Subcutaneous abdominal adipose tissue (tissue), 5 donors: ENCODE measurements around the gene SEBOX.
A peak's percentile ranks its signal among the peaks of the same experiment; 100 is the strongest.

ENCODE experiments used
- H3K27ac ChIP-seq: one replicate; pipeline ENCODE4 v1.7.0; 2013; ENCODE audit warnings: low read depth, mild to moderate bottlenecking, inconsistent platforms, low read length, moderate library complexity
- H3K27me3 ChIP-seq, 5 donors: one replicate each; pipeline ENCODE4 v1.7.0; 2013; ENCODE audit warnings: low read length in 5 of 5, inconsistent platforms in 1 of 5; ENCODE audit not compliant: control insufficient read depth in 5 of 5, insufficient read depth in 4 of 5
- H3K36me3 ChIP-seq, 5 donors: one replicate each; pipeline ENCODE4 v1.7.0; 2013; ENCODE audit warnings: low read length in 5 of 5; ENCODE audit not compliant: control insufficient read depth in 5 of 5, insufficient read depth in 5 of 5
- H3K4me1 ChIP-seq, 5 donors: one replicate each; pipeline ENCODE4 v1.7.0; 2013; ENCODE audit warnings: low read length in 5 of 5, mild to moderate bottlenecking in 3 of 5, moderate library complexity in 1 of 5; ENCODE audit not compliant: control insufficient read depth in 5 of 5, insufficient read depth in 5 of 5
- H3K4me3 ChIP-seq, 5 donors: one replicate each; pipeline ENCODE4 v1.7.0; 2013; ENCODE audit warnings: low read length in 5 of 5, low read depth in 1 of 5
- H3K9ac ChIP-seq, 5 donors: one replicate each; pipeline ENCODE4 v1.7.0; 2013; ENCODE audit warnings: low read length in 5 of 5, mild to moderate bottlenecking in 4 of 5, moderate library complexity in 3 of 5
- H3K9me3 ChIP-seq, 5 donors: one replicate each; pipeline ENCODE4 v1.7.0; 2013; ENCODE audit warnings: low read length in 5 of 5; ENCODE audit not compliant: control insufficient read depth in 5 of 5
- donor health status: healthy.
- donor health status: healthy.
- donor health status: healthy.
- donor health status: healthy.
- donor health status: healthy.

Gene SEBOX

DNA sequence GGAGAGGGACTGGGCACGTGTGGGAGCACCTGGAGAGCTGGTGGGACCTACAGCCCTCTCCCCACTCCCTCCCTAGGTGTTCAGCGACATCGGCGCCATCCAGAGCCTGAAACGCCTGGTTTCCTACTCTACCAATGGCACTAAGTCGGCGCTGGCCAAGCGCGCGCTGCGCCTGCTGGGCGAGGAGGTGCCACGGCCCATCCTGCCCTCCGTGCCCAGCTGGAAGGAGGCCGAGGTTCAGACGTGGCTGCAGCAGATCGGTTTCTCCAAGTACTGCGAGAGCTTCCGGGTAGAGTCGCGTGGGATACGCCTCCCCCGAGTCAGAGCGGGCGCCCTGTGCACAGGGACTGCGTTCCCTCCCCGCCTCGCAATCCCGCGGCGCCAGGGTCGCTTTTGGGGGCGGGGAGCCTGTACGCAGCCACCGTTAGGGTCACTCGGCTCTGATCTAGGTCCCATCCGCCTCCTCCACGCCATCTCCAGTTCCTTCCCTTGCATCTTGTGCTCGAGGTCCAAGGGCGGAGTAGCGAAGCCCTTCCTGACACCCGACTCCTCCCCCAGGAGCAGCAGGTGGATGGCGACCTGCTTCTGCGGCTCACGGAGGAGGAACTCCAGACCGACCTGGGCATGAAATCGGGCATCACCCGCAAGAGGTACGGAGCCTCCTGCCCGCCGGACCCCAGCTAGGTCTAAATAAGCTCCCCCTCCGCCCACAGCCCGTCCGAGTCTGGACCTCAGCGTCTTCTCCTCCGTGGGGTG, 19.5 kb upstream of the SEBOX start:
- Histone ChIP-seq H3K27ac (no peak overlapping the region), H3K4me1 (peaks cover 0 to 30% (median 22%) of the 10 kb centered on the region in 5 donors), H3K9me3 (no peaks in the 10 kb centered on the region), H3K9ac (peak overlapping the region in 3 of 5 donors; percentile 57 to 71 (median 71)), H3K4me3 (peak overlapping the region; percentile 64 to 79 (median 70)), H3K27me3 (peaks cover 0 to 17% (median 7%) of the 10 kb centered on the region in 5 donors), H3K36me3 (peaks cover 6 to 15% (median 11%) of the 10 kb centered on the region in 5 donors)

DNA sequence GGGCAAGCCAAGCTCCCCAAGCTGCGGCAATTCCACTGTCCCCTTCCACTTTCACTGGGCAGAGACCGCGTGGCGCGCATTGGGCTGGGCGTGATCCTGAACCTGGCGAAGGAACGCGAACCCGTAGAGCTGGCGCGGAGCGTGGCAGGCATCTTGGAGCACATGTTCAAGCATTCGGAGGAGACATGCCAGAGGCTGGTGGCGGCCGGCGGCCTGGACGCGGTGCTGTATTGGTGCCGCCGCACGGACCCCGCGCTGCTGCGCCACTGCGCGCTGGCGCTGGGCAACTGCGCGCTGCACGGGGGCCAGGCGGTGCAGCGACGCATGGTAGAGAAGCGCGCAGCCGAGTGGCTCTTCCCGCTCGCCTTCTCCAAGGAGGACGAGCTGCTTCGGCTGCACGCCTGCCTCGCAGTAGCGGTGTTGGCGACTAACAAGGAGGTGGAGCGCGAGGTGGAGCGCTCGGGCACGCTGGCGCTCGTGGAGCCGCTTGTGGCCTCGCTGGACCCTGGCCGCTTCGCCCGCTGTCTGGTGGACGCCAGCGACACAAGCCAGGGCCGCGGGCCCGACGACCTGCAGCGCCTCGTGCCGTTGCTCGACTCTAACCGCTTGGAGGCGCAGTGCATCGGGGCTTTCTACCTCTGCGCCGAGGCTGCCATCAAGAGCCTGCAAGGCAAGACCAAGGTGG, 16.3 kb upstream of the SEBOX start:
- H3K36me3 ChIP-seq: peaks cover 0 to 4% (median 0%) of the 10 kb centered on the region in 5 donors
- H3K27me3 ChIP-seq: peaks cover 0 to 17% (median 7%) of the 10 kb centered on the region in 5 donors
- H3K27ac ChIP-seq: no peak overlapping the region
- peak overlapping the region in 2 of 5 donors; percentile 44 to 61 for H3K4me3 ChIP-seq
- H3K9ac ChIP-seq: no peak overlapping the region
- peaks cover 0 to 30% (median 22%) of the 10 kb centered on the region in 5 donors for H3K4me1 ChIP-seq
- H3K9me3 ChIP-seq: no peaks in the 10 kb centered on the region

DNA sequence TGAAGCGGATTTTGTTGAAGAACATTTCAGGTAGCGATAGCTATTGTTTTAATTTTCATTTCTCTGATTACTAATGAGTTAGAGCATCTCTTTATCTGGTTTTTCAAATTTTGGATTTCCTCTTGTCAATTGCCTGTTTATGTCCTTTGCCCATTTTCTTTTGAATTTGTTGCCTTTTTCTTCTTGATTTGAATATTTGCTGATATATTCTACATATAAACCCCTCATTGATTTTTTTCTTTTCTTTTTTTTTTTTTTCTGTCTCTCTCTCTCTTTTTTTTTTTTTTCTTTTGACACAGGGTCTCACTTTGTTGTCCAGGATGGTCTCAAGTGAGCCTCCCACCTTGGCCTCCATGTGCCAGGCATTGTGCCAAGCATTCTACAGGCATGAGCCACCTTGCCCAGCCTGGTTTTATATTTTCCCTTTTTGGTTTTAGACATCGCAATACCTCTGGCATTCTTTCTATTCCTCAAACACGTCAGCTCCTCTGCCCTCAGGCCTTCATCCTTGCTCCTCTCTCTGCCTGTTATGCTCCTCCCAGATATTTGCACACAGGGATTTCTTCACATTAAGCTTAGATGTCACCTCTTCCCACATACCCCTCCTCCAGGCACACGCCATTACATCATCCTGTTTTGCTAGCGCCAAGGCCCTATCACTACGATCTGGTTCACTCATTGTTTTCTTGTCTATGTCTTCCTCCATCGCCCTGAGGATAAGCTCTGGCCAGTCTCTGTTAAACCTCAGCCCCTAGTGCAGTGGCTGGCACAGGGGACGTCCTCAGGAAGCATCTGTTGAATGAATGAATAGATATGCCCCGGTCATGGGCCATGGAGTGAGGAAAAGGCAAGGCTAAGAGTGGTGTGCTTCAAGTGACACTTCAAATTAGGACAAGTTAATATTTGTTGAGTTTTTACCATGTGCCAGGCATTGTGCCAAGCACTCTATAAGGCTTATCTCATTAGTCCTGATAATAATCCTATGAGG, 15.1 kb upstream of the SEBOX start:
- no peak overlapping the region for H3K4me3 ChIP-seq
- H3K27ac ChIP-seq: no peak overlapping the region
- peaks cover 0 to 4% (median 0%) of the 10 kb centered on the region in 5 donors for H3K36me3 ChIP-seq
- peaks cover 0 to 17% (median 7%) of the 10 kb centered on the region in 5 donors for H3K27me3 ChIP-seq
- H3K9me3 ChIP-seq: no peaks in the 10 kb centered on the region
- no peak overlapping the region for H3K9ac ChIP-seq
- peaks cover 0 to 25% (median 17%) of the 10 kb centered on the region in 5 donors for H3K4me1 ChIP-seq

DNA sequence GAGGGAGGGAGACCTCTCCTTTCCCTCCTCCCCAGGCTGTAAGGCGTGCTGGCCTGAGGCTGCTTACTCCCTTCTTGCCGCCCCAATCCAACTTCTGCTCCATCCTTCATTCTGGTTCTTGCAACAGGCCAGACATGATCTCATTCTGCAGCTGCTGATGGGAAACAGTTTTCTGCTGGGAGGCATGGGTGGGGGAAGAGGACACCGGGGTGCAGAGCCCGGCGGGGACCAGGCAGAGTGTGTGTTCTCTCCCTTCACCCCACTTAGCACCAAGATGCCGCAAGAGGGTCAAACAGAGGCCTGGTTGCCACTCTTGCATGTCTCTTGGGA, 7.9 kb upstream of the SEBOX start:
- Histone ChIP-seq H3K9ac (peak overlapping the region in 1 of 5 donors; percentile 50), H3K4me3 (peak overlapping the region in 1 of 5 donors; percentile 67), H3K36me3 (peaks cover 0 to 2% (median 0%) of the 10 kb centered on the region in 5 donors), H3K4me1 (peaks cover 3 to 26% (median 19%) of the 10 kb centered on the region in 5 donors), H3K27ac (no peak overlapping the region), H3K27me3 (peaks cover 0 to 14% (median 0%) of the 10 kb centered on the region in 5 donors), H3K9me3 (no peaks in the 10 kb centered on the region)

DNA sequence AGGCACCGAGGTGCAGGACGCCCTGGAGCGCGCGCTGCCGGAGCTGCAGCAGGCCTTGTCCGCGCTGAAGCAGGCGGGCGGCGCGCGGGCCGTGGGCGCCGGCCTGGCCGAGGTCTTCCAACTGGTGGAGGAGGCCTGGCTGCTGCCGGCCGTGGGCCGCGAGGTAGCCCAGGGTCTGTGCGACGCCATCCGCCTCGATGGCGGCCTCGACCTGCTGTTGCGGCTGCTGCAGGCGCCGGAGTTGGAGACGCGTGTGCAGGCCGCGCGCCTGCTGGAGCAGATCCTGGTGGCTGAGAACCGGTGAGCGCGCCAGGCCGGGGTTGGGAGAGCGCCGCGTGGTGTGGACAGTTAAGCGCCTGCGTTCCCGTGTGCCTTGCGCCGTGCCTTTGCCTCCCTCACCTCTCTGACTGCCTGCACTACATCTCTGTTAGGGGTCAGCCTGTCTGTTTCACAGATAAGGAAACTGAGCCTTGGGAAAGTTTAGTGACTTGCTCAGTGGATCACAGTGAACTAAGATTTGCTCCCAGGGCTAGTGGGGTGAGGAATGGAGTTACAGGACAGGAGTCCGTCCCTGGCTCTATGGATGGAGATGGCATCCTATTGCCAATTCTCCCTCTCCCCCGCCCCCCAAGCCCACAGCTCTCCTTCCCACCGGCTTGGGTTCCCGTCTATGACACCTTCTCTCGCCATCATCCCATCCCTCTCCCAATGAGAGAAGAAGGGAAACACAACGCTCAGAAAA, 7.4 kb upstream of the SEBOX start:
- H3K4me1 ChIP-seq: peaks cover 3 to 26% (median 19%) of the 10 kb centered on the region in 5 donors
- H3K27me3 ChIP-seq: peaks cover 0 to 14% (median 0%) of the 10 kb centered on the region in 5 donors
- H3K27ac ChIP-seq: no peak overlapping the region
- no peaks in the 10 kb centered on the region for H3K9me3 ChIP-seq
- H3K9ac ChIP-seq: peak overlapping the region in 2 of 5 donors; percentile 34 to 50
- H3K36me3 ChIP-seq: peaks cover 0 to 4% (median 0%) of the 10 kb centered on the region in 5 donors
- H3K4me3 ChIP-seq: peak overlapping the region in 4 of 5 donors; percentile 65 to 72 (median 68)

DNA sequence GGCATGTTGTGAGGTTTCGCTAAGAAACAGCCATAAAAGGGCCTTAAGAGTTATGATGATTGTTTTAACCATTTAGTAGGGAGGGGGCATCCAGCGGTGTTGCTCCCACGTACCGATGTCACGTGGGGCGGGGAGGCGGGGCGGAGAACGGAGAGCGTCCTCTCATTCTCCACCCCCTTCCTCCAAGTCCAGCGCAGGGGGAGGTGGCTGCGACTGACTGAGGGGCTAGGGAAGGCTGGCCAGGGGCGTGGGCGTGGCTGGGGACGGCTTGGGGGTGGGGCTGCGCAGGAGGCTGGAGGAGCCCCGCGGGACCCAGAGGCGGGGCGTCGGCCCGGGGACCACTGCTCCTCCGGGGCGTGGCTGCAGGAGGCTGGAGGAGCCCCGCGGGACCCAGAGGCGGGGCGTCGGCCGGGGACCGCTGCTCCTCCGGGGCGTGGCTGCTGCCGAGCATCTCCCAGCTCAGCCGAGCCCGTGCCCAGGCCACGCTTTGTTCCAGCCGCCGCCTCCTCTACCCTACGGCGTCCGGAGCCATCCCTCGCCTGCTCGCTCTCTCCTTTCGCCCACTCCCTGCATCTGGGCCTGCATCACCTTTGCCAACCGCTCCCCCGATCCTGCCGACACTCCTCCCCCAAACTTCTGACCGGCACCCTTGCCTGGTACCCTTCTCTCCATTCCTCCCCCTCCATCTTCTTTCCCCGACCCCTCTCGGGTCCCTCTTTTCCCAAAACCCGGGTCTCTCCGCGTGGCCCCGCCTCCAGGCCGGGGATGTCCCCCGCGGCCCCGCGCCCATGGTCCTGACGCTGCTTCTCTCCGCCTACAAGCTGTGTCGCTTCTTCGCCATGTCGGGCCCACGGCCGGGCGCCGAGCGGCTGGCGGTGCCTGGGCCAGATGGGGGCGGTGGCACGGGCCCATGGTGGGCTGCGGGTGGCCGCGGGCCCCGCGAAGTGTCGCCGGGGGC, 6.5 kb upstream of the SEBOX start, which contains the start of gene SARM1:
Gene SARM1 (plus strand): TSS at position 450 of the 958 bp plus-strand sequence. CDS start 339 bp downstream, at position 789.
- Histone ChIP-seq H3K9ac (peak within 1 kb of the TSS in 4 of 5 donors; percentile 34 to 57 (median 53)), H3K36me3 (peaks cover 0 to 12% (median 0%) of the 10 kb centered on the region in 5 donors), H3K4me3 (peak within 1 kb of the TSS; percentile 50 to 72 (median 67)), H3K9me3 (no peaks in the 10 kb centered on the region), H3K27ac (no peak within 1 kb of the TSS), H3K27me3 (peaks cover 0 to 14% (median 0%) of the 10 kb centered on the region in 5 donors), H3K4me1 (peaks cover 3 to 26% (median 19%) of the 10 kb centered on the region in 5 donors)

DNA sequence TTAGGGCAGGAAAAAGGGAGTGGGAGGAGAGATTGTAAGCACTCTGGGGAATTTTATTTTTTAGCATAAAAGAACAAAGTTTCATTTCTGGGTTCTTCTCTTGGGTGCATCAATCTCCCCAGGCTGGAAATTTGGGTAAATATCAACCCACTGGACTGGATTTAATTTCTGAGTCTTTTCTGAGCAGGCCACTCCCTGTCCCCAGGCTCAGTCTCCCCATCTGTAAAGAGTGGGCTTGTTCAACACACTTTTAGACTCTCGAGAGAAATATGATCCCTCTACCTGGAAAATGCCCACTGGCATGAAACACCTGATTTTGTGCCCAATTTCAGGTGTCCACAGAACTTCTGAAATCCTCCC, 5.7 kb upstream of the SEBOX start:
- H3K4me3 ChIP-seq: no peak overlapping the region
- peaks cover 3 to 26% (median 19%) of the 10 kb centered on the region in 5 donors for H3K4me1 ChIP-seq

DNA sequence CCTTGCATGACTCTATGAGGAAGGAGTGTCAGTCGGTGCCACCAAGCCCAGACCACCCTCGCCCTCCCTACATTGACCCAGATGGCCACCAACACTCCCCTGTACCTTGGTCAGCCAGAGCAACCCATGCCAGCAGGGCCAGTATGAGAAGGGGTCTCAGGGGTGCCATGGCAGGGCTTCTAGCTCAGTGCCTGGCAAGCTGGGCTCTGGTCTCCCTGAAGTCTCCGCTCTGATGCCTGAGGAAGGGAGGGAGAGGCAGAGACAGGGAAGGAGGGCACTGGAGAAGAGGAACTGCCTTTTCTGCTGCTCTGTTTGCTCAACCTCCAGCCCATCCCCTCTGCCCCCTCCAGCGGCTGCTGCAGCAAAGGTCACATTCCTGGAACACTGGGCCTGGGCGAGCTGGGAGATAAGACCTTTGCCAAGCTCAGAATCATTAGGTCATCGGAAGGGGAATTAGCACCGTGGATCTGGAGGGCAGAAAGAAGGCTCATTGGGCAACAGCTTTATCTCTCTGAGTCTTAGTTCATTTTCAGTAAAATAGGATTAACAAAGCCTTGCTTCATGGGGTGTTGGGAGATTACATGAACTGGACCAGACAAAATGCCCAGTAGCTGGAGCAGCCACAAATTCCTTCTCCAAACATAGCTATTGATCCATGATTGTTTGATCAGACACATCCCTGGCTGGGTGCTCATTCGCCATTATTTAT, 5.2 kb upstream of the SEBOX start, which contains the start of gene VTN:
Gene VTN (minus strand): TSS at position 273 of the 709 bp plus-strand sequence. CDS start 104 bp downstream, at position 169.
- peaks cover 3 to 26% (median 19%) of the 10 kb centered on the region in 5 donors for H3K4me1 ChIP-seq
- H3K9me3 ChIP-seq: no peaks in the 10 kb centered on the region
- H3K4me3 ChIP-seq: peak within 1 kb of the TSS in 4 of 5 donors; percentile 27 to 72 (median 68)
- peaks cover 0 to 14% (median 0%) of the 10 kb centered on the region in 5 donors for H3K27me3 ChIP-seq
- H3K27ac ChIP-seq: no peak within 1 kb of the TSS
- peaks cover 0 to 18% (median 2%) of the 10 kb centered on the region in 5 donors for H3K36me3 ChIP-seq
- H3K9ac ChIP-seq: peak within 1 kb of the TSS in 1 of 5 donors; percentile 2

More for the DNA sequence above, 5.7 kb upstream of the SEBOX start:
- Histone ChIP-seq H3K9me3 (no peaks in the 10 kb centered on the region), H3K27me3 (peaks cover 0 to 14% (median 0%) of the 10 kb centered on the region in 5 donors), H3K36me3 (peaks cover 0 to 14% (median 0%) of the 10 kb centered on the region in 5 donors), H3K27ac (no peak overlapping the region), H3K9ac (no peak overlapping the region)
